ENCODE data around the gene PRR14. TPM values are rescaled to one million over a fixed set of nuclear protein-coding genes. Genes with fewer than 3 reads are reported as not detected.

Gene PRR14
- total and polyA plus RNA-seq, 10 of the 15 experiments (the other 5 are each of a cell fraction or from before 2014, with no cell fraction given), result 2.5 to 66.8 (median 19.2) TPM

- TF ChIP-seq ZBTB4 (CRISPR knock-in tag; IDR thresholded peaks at IDR 0.05) (no peak), SMC3 (IDR thresholded peaks at IDR 0.05; ENCODE audit: borderline replicate concordance, low read length) (peak; percentile 88), EZH2 (IDR thresholded peaks at IDR 0.05; ENCODE audit: borderline replicate concordance, control insufficient read depth, low read depth, low read length) (no peak), POLR2A (IDR thresholded peaks at IDR 0.05; ENCODE audit: low read depth, low read length) (no peak), TAF1 (IDR thresholded peaks at IDR 0.05; ENCODE audit: borderline replicate concordance, low read depth, low read length) (no peak), RFX5 (IDR thresholded peaks at IDR 0.05; ENCODE audit: low read depth, low read length) (no peak), HCFC1 (IDR thresholded peaks at IDR 0.05; ENCODE audit: low read length) (no peak), WRNIP1 (IDR thresholded peaks at IDR 0.05; ENCODE audit: borderline replicate concordance, low read depth, low read length) (no peak), IKZF2 (IDR thresholded peaks at IDR 0.05) (peak; percentile 70 to 72), SMAD1 (IDR thresholded peaks at IDR 0.05; ENCODE audit: low read depth, partially characterized antibody) (no peak), LARP7 (IDR thresholded peaks at IDR 0.05) (no peak), MTA2 (IDR thresholded peaks at IDR 0.05; ENCODE audit: low read depth) (peak; percentile 63), TCF12 (IDR thresholded peaks at IDR 0.05; ENCODE audit: low read depth, low read length) (no peak), ZSCAN29 (IDR thresholded peaks at IDR 0.05) (no peak), BRCA1 (IDR thresholded peaks at IDR 0.05; ENCODE audit: low read depth, low read length) (no peak), ZBTB33 (IDR thresholded peaks at IDR 0.05) (no peak), TARDBP (IDR thresholded peaks at IDR 0.05; ENCODE audit: borderline replicate concordance) (no peak), CBX5 (IDR thresholded peaks at IDR 0.05; ENCODE audit: low read depth) (no peak), ZBED1 (IDR thresholded peaks at IDR 0.05; ENCODE audit: borderline replicate concordance) (no peak), CREM (IDR thresholded peaks at IDR 0.05; ENCODE audit: low read depth) (no peak), NR2F1 (conservative IDR thresholded peaks at IDR 0.05) (peak; percentile 79), KDM1A (IDR thresholded peaks at IDR 0.05; ENCODE audit: borderline replicate concordance) (no peak), ZNF217 (IDR thresholded peaks at IDR 0.05) (no peak), PBX3 (IDR thresholded peaks at IDR 0.05; ENCODE audit: insufficient replicate concordance, low read depth, low read length) (no peak), PML (IDR thresholded peaks at IDR 0.05; ENCODE audit: low read length) (no peak), ZNF24 (IDR thresholded peaks at IDR 0.05) (no peak)
Observed at GRCh38 chr16:30628628-30629540, 21.9 kb upstream of the PRR14 start (continued).
